Measurements from ENCODE around the gene FGF1. TPM values are rescaled to one million over a fixed set of nuclear protein-coding genes. Genes with fewer than 3 reads are reported as not detected.

Gene FGF1
- polyA plus RNA-seq, 3 donors: not detected

- TF ChIP-seq CTCF (IDR thresholded peaks at IDR 0.05): no peak
- H3K9ac ChIP-seq (ENCODE audit: insufficient read depth, low read length, poor library complexity, severe bottlenecking): no peak overlapping the region
- H3K4me3 ChIP-seq (replicated peaks in 1 of 3; ENCODE audit: low read depth in 2 of 3, low read length in 3 of 3): no peak overlapping the region
- WGBS (ENCODE audit: insufficient coverage): 93% methylated on average over 8 of the region's 11 CpGs
- H3K79me2 ChIP-seq (ENCODE audit: insufficient read depth, low read length): no peaks in the 10 kb centered on the region
- Mint-ChIP-seq H3K36me3 (no peaks in the 10 kb centered on the region), H3K27me3 (ENCODE audit: low read depth in 3 of 3) (peaks cover 5 to 10% (median 9%) of the 10 kb centered on the region in 3 donors), H3K27ac (no peak overlapping the region), H3K4me1 (no peaks in the 10 kb centered on the region), H3K4me3 (no peak overlapping the region), H3K9me3 (peaks cover 0 to 3% (median 0%) of the 10 kb centered on the region in 7 donors)
- no peaks in the 10 kb centered on the region for H3K4me1 ChIP-seq (ENCODE audit: control insufficient read depth in 1 of 2, insufficient read depth in 2 of 2, low read length in 2 of 2)
- H3K36me3 ChIP-seq (replicated peaks in 1 of 2; ENCODE audit: control insufficient read depth in 1 of 2, insufficient read depth in 2 of 2, low read length in 2 of 2): no peaks in the 10 kb centered on the region
- no peaks in the 10 kb centered on the region for H3K27me3 ChIP-seq (ENCODE audit: control insufficient read depth in 2 of 2, insufficient read depth in 2 of 2, low read length in 2 of 2)
- intact Hi-C loops (cut with micrococcal nuclease): no loop called here
- H4K20me1 ChIP-seq (ENCODE audit: insufficient read depth, low read length): no peaks in the 10 kb centered on the region
- no peak overlapping the region for H3K27ac ChIP-seq (ENCODE audit: low read depth in 1 of 2, low read length in 2 of 2)
- no peak overlapping the region for H2AFZ ChIP-seq (ENCODE audit: insufficient read depth, low read depth, low read length, poor library complexity, severe bottlenecking)
- DNase-seq: no peak
- no peak overlapping the region for H3K4me2 ChIP-seq (replicated peaks; ENCODE audit: extremely low read depth, low read length, poor library complexity, severe bottlenecking)
- H3K9me3 ChIP-seq (replicated peaks in 1 of 2; ENCODE audit: control insufficient read depth in 1 of 2, insufficient read depth in 1 of 2, low read length in 2 of 2): no peaks in the 10 kb centered on the region
These were observed 382 bp upstream of the FGF1 start for GRCh38 chr5:142686210-142686734.

- Mint-ChIP-seq H3K27ac (peak overlapping the region in 1 of 7 donors; percentile 37), H3K36me3 (no peaks in the 10 kb centered on the region), H3K4me1 (no peaks in the 10 kb centered on the region), H3K4me3 (no peak overlapping the region), H3K27me3 (ENCODE audit: low read depth in 3 of 3) (peaks cover 4 to 9% (median 8%) of the 10 kb centered on the region in 3 donors), H3K9me3 (peaks cover 0 to 4% (median 0%) of the 10 kb centered on the region in 7 donors)
- Histone ChIP-seq H3K27me3 (ENCODE audit: control insufficient read depth in 2 of 2, insufficient read depth in 2 of 2, low read length in 2 of 2) (no peaks in the 10 kb centered on the region), H3K79me2 (ENCODE audit: insufficient read depth, low read length) (no peaks in the 10 kb centered on the region), H4K20me1 (ENCODE audit: insufficient read depth, low read length) (no peaks in the 10 kb centered on the region), H3K27ac (ENCODE audit: low read depth in 1 of 2, low read length in 2 of 2) (no peak overlapping the region), H3K9me3 (replicated peaks in 1 of 2; ENCODE audit: control insufficient read depth in 1 of 2, insufficient read depth in 1 of 2, low read length in 2 of 2) (no peaks in the 10 kb centered on the region), H3K4me2 (replicated peaks; ENCODE audit: extremely low read depth, low read length, poor library complexity, severe bottlenecking) (no peak overlapping the region), H3K36me3 (replicated peaks in 1 of 2; ENCODE audit: control insufficient read depth in 1 of 2, insufficient read depth in 2 of 2, low read length in 2 of 2) (no peaks in the 10 kb centered on the region), H3K4me3 (replicated peaks in 1 of 3; ENCODE audit: low read depth in 2 of 3, low read length in 3 of 3) (no peak overlapping the region), H3K4me1 (ENCODE audit: control insufficient read depth in 1 of 2, insufficient read depth in 2 of 2, low read length in 2 of 2) (no peaks in the 10 kb centered on the region), H3K9ac (ENCODE audit: insufficient read depth, low read length, poor library complexity, severe bottlenecking) (no peak overlapping the region), H2AFZ (ENCODE audit: insufficient read depth, low read depth, low read length, poor library complexity, severe bottlenecking) (no peak overlapping the region)
- TF ChIP-seq CTCF (IDR thresholded peaks at IDR 0.05): no peak
- DNase-seq: no peak
- intact Hi-C loops (cut with micrococcal nuclease): no loop called here
- WGBS (ENCODE audit: insufficient coverage): 90% methylated on average over 9 of the region's 9 CpGs
These were observed 1.3 kb downstream of the FGF1 start for GRCh38 chr5:142684508-142685041.

Data from CD14-positive monocyte (primary cell).